DND-41 (cell line): ENCODE data around the gene ARID5A.

ENCODE experiments used
- EZH2 ChIP-seq: IDR thresholded peaks from 3 replicates; pipeline ENCODE4 v1.6.1; 2012; ENCODE audit warnings: borderline replicate concordance, low read depth, mild to moderate bottlenecking, moderate library complexity, low read length, inconsistent platforms; ENCODE audit not compliant: severe bottlenecking
- TF ChIP-seq, protein P1 (sequence below): IDR thresholded peaks from 2 replicates; pipeline ENCODE4 v1.5.1; 2012; ENCODE audit warnings: borderline replicate concordance, low read length, moderate library complexity, mild to moderate bottlenecking; ENCODE audit not compliant: poor library complexity, severe bottlenecking; ENCODE audit errors: extremely low read depth

GRCh38 chr2:96531872-96532505 lies 4.6 kb upstream of the ARID5A start:
- TF ChIP-seq, protein P1, sequence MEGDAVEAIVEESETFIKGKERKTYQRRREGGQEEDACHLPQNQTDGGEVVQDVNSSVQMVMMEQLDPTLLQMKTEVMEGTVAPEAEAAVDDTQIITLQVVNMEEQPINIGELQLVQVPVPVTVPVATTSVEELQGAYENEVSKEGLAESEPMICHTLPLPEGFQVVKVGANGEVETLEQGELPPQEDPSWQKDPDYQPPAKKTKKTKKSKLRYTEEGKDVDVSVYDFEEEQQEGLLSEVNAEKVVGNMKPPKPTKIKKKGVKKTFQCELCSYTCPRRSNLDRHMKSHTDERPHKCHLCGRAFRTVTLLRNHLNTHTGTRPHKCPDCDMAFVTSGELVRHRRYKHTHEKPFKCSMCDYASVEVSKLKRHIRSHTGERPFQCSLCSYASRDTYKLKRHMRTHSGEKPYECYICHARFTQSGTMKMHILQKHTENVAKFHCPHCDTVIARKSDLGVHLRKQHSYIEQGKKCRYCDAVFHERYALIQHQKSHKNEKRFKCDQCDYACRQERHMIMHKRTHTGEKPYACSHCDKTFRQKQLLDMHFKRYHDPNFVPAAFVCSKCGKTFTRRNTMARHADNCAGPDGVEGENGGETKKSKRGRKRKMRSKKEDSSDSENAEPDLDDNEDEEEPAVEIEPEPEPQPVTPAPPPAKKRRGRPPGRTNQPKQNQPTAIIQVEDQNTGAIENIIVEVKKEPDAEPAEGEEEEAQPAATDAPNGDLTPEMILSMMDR: peak; percentile 7
- TF ChIP-seq EZH2: no peak
